Ovary (tissue), 3 donors: ENCODE measurements around the gene SLC27A6.

Source experiments
- EP300 ChIP-seq: sonication (generic); formaldehyde crosslinking; IDR thresholded peaks from one replicate; pipeline ENCODE4 v1.6.1; 2017; ENCODE audit warnings: antibody characterized with exemption
- POLR2A ChIP-seq: fragments of 450-650 bp; IDR thresholded peaks from one replicate; pipeline ENCODE4 v1.6.1; 2017; ENCODE audit warnings: antibody characterized with exemption, mild to moderate bottlenecking, moderate library complexity
- TF ChIP-seq, protein P1 (sequence below), 3 donors: fragments of 450-650 bp in 2 of 3; fragments of 200-600 bp in 1 of 3; IDR thresholded peaks; one replicate each; pipeline versions ENCODE4 v1.5.1 to v1.8.0; 2016 to 2022; ENCODE audit warnings: antibody characterized with exemption in 3 of 3, mild to moderate bottlenecking in 1 of 3
- donor health status: DM: no; HTN: no; CAD: no.

DNA sequence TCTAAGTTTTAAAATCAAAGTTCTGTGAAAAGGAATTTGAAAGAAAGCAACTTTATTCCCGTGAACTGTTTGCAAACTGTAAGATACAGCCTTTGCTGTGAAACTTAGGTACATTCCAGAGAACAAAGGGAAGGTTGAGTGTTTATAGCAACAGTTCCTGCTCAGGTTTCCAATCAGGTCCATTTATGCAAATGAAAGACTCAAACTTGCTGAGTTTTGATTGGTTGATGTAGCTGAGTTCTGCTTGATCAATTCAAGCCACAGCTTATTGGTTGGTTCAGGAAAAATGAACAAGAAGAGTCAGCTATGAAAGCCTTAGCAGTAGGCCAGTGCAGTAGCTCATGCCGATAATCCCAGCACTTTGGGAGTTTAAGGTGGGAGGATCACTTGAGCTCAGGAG is 37.9 kb downstream of the SLC27A6 start:
- TF ChIP-seq, protein P1, sequence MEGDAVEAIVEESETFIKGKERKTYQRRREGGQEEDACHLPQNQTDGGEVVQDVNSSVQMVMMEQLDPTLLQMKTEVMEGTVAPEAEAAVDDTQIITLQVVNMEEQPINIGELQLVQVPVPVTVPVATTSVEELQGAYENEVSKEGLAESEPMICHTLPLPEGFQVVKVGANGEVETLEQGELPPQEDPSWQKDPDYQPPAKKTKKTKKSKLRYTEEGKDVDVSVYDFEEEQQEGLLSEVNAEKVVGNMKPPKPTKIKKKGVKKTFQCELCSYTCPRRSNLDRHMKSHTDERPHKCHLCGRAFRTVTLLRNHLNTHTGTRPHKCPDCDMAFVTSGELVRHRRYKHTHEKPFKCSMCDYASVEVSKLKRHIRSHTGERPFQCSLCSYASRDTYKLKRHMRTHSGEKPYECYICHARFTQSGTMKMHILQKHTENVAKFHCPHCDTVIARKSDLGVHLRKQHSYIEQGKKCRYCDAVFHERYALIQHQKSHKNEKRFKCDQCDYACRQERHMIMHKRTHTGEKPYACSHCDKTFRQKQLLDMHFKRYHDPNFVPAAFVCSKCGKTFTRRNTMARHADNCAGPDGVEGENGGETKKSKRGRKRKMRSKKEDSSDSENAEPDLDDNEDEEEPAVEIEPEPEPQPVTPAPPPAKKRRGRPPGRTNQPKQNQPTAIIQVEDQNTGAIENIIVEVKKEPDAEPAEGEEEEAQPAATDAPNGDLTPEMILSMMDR (IDR thresholded peaks at IDR 0.05), result no peak
- TF ChIP-seq EP300 (no peak), POLR2A (no peak)
